HG03342 (cell line): ENCODE measurements around the gene PLCB2.

Experiments
- ATAC-seq: cut with Tn5 transposase; IDR thresholded peaks from one replicate; pipeline ENCODE4 v1.9.1; 2021; ENCODE audit warnings: mild to moderate bottlenecking, moderate library complexity; ENCODE audit not compliant: unreplicated experiment

The PLCB2 gene

DNA sequence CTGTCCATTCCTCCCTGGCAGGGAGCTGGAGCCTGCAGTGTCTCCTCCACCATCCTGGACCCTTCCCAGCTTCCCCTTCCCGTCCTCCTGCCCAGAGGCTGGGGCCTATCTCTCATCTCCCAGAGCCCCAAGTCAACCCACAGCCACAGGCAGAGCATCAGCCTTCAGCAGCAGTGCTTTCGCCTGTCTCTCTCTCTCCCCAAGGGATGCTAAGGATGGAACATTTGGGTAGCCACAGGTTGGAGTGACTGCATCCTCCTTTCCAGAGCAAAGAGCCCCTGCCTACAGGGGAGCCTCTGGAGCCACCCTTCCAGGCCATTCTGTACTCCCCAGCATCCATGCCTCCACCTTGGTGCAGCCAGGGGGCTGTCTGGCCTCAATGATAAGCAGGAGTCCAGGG, 4.2 kb downstream of the PLCB2 start:
- no peak for ATAC-seq

DNA sequence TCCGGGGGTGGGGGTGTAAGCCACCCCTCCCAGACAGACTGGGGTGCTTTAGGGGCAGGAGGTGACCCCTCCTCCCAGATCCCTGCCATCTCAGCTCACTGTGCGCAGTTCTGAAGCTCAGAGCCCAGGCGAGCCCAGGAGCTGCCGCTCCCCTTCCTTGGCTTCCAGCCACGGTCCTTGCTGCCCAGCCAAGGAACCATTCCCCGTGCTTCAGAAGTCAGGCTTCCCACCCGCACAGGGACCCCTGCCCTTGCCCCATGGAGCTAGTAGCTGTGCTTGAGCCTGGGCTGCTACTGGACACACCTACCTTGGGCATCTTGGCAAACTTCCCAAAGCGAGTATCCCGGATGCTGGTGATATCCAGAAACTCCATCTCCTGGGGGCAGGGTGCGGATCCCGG, 4.8 kb downstream of the PLCB2 start:
- no peak for ATAC-seq

DNA sequence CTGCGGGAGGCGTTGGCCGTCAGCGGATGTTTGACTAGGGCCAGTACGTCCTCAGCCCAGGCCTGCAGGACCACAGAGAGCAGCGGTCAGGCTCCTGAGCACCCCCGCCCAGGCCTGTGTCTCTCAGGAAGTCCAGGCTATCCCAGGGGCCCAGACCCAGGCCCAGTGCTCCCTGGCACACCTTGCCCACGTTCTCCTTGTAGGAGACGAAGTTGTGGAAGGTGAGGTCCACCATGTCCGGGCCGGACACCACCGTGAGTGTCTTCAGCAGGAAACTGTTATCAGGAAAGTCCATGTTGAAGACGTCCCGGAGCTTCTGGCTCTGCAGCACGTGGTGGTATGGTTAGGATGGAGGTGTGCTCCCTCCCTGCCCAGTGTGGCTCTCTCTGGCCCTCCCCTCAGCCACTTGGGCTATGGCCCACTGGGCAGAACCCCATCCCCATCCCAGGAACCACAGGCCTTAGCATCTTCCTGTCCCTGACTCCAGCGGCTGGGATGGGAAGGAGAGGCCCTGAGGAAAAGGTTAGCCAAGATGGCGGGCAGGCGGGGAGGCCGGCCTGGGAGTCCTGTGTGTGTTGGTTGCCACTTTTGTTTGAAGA, 5.3 kb downstream of the PLCB2 start:
- no peak for ATAC-seq

DNA sequence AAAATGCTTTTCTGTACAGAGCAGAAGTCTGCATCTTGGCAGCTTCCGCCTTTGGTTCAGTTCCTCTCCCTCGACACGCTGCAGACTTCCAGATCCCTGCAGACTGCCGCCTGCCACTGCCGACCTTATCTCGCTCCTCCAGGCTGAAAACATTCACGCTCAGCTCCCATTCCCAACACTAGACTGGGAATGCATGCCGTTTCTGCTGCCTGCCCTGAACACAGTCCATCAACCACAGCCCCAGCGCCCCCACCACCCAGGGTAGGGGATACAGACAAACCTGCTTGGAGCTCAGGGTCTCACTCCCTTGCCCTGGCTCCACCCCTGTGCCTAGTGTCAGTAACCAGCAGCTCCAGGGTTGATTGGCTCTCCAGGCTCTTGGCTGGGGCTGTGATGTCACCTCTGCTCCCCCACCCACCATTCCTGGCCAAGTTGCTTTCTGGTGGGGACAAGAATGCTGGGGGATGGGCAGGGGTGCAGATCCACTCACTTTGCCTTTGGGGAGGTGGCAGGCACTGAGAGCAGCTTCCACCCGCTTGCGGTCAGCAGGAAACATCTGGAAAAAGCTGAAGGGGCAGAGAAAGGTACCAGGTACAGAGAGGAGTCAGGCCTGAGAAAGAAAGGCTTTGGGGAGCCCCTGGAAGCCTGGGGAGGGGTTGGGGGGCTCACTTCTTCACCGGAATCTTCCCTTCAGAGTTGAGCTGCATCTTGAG, 6.1 kb downstream of the PLCB2 start:
- no peak for ATAC-seq

DNA sequence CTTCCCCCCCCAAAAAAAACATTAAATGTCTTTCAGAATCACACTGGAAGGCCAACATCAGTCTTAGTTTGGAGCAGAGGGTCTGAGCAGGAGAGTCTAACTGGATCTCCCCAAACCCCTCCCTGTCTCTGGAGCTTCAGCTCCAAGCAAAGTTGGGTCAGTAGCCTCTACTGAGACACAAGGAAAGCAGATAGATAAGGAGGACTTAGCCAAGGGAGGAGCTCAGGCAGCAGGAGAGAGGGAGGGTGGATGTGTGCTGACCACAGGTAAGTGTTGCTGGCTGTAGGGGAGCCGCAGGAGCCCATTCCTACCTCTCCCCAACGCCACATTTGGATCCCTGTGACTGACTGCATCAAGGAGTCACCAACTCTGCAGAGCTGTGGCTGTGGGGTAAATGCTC, 7.0 kb downstream of the PLCB2 start:
- ATAC-seq: no peak

DNA sequence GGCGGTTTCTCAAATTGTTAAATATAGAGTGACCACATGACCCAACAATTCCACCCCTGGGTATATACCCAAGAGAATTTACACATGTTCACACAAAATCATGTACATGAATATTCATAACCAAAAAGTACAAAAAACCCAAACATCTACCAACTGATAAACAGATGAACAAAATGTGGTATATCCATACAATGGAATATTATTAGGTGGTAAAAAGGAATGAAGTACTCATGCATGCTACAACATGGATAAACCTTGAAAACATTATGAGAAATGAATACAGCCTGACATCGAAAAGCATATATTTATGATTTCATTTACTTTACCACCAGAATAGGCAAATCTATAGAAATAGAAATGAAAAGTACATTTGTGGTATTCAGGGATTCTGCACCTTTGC, 7.4 kb downstream of the PLCB2 start:
- ATAC-seq: no peak

DNA sequence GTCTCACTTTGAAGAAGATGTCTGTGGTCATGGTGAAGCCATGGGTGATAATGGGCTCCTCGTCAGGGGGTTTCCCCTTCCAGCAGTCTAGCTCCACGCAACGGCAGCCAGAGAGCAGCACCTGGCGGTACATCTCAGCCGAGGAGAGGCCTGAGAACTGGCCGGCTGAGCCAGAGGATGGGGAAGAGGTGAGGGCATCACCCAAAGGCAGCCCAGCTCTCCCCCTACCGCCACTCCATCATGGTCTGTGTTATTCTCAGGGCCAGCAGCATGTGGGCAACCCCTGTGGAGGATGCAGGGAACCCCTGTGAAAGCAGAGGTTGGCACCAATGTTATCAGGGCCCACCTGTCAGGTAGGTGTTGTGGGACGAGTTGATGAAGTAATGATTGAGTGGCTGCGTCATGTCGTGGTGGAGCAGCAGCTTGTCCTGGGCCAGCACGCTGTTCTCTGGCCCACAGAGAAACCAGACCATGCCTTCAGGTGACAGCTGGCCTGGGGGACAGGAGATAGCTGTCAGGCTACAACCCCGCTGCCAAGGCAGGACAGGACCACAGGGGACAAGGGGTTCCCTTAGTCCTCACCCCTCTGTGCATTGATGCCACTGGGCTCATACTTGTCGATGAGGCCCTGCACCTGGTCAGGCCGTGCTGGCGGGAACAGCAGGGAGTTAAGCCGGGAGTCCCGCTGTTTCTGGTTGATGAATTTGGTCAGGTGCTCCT, 9.4 kb downstream of the PLCB2 start:
- no peak for ATAC-seq

DNA sequence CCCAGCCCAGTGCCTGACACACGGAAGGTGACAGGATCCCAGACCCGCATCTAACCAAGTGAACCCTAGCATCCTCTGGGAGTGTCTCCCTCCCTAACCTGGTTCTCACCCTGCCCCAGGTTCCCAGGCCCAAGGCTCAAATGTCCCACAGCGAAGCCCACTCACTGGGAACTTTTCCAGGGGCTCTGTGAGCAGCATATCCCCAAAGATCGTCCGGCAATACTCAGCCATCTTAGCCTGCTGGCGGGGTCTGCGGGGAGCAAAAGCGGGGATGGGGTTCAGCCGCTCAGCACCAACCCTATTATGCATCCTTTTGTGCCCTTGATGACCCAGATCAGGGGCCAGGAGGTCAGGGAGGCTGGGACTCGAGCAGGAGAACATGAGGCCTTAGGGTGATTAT, 10.4 kb downstream of the PLCB2 start:
- ATAC-seq: no peak

DNA sequence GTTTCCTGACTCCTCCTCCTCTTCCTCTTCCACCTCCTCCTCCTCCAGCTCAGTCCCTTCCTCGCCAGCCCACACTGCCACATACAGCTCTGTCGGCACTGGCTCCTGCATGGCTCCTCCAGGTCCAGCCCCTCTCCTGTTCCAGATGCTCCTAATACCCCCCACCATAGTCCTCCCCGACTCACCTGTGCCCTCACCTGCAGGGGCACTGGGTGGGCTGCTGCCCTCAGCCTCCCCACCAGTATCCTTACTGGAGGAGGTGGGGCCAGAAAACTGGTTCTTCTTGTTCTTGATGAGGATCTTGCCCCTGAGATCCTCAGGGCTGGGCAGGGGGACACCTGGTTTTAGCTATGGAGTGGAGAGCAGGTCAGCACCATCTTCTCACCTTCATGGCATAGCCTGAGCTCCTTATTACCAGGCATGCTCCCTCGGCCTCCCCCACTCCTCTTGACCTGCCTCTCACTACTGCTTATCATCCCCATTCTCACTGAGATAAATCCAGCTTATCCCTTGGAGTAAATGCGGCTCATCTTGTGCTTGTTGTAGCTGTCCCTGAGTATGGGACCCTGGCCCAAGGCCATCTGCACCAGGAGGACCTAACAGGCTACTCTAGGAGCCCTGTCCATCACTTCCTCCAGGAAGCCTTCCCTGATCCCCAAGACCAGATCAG, 11.0 kb downstream of the PLCB2 start:
- ATAC-seq: no peak

DNA sequence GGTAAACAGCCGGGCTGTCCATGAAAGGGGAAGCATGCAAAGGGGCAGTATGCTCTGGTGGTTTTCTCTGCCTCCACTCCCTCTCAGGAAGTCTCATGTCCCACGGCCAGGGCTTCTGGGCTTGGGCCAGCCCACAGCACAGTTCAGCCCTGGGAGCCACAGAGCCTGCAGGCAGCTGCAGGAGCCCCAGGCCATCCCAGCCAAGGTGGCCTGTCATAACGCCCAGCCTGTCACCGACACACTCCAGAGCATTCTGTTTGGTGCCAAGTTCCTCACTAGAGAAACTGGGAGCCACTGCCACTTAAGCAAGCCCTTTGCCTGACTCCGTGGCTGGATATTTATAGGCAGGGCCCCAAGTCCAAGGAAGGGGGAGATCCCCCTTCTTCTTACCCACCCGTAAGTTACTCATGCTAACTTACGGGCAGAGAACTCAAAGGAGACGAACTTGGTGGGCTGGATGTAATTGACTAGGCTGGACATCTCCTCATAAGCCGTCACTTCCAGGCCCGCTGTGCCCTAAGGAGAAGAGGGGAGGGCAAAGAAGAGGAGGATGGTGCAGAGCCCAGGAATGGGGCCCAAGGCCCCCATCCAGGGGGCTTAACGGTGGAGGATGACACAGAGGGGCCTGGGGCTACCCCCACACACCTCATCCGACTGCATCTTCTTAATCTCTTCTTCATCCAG, 11.7 kb downstream of the PLCB2 start:
- no peak for ATAC-seq

DNA sequence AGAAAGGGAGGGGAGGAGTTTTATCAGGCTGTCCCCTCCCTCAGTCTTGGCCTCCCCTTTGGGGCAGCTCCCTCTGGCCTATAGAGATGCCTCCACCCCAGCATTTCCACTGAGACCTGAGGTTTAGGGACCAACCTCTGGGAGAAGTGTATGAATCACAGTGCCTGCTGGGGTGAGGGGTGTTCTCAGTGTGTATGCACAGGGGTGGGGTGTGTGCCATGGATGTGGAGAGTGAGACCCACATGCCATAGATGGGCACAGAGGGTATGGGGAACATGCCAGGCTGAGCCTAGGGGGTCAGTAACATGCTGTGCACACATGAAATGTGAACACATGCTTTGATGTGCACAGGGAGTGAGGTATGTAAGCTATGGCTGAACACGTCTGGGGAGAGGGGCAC, 12.4 kb downstream of the PLCB2 start:
- ATAC-seq: no peak

DNA sequence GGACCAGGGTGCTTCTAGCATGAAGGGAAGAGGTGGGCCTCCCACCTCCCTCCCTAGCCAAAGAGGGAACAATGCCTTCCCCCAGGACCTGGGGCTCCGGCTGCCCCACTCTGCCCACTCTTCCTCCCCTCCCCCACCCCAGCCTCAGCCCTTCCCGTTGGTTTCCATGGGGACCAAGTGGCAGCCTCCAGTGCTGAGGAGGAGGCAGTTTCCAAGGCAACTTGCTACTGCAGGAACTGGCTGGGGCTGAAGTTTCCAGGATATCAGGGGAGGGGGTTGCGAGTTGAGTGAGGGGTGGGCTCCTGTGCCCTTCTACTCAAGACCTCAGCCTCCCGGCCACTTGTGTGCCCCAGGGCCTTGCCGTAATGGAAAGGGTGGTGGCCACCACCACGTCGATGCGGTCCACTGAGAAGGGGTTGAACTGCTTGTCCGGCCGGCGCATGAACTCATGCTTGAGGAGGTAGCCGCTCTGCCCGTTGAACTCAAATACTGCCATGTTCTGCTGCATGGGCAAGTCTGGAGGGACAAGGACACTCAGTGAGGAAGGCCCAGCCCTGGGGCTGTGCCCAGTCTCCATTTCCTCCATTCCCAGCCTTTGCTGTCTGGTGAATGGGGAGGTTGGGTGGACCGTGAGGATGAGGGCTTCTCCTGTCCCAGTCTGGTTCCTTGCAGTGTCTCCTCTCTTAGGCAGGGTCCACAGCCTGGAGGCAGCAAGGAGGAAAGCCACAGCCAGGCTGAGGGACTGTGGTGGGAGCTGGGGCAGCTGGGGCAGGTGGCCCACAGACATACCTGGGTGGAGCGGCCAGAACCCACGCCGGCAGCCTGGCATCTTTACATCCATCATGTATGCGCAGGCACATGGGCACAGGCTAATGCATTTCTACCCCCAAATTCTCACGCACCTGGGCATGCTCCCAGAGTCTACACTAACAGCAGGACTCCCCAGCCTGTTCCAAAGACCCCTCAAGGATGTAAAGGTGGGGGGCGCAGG, 13.5 kb downstream of the PLCB2 start:
- no peak for ATAC-seq

DNA sequence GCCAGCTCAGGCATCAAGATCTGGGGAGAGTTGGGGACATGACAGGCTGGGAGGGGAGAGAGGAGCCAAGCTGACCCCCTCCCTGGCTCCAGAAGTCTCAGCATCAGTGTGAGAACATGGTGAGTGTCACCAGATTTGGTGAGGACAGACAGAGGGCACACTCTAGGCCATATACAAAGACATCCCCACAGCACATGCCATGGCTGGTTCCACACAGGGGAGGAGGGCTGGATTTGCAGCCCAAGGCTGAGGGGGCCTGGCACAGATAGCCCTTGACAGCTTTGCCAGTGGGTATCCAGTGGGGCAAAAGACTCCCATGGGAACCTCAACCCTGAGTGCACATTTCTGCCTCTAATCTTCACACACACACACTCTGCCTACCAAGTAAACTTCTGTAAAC, 14.7 kb downstream of the PLCB2 start:
- no peak for ATAC-seq

DNA sequence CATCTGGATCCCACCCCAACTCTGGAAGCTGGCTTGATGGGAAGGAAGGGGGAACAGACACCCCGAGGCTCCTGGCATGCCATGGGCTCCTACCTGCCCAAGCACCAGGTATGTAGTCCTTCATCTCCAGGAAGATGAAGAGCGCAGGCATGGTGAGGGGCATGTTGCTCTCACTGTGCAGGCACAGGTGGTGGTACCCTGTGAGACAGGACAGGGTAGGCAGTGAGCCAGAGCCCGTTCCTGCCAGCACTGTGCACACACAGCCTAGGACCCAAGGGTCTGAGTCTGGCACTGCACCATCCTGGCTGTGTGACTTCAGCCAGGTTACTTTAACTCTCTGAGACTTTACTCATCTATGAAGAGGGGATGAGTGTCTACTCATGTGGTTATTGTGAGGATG, 15.5 kb downstream of the PLCB2 start:
- ATAC-seq: no peak

DNA sequence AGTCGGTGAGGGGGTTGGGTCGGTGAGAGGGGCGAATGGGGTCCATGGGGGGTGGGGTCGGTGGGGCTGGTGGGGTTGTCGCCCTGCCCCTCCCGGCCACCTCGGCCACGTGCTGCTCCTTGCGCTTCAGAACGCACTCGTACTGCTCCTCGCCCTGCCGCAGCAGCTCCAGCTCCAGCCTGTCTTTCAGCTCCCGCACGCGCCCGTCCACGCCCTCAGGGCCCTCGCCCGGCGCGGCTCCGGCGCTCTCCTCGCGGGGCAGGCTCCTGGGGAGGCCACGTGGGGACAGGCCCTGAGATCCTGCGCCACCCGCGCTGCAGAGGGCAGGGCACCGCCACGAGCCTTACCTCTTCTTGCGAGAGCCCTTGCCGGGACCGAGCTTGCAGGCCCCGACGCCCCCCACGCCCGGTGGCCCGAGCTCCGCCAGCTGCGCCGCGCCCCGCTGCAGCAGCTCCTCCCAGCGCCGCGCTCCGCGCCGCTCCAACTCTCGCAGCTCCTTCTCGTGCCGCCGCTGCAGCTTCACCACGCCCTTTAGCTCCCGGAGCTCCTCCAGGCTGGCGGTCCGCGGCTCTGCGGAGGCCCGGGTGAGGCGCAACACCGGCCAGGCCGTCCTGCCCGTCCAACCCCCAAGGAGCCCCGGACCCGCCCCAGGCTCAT, 16.7 kb downstream of the PLCB2 start:
- no peak for ATAC-seq

DNA sequence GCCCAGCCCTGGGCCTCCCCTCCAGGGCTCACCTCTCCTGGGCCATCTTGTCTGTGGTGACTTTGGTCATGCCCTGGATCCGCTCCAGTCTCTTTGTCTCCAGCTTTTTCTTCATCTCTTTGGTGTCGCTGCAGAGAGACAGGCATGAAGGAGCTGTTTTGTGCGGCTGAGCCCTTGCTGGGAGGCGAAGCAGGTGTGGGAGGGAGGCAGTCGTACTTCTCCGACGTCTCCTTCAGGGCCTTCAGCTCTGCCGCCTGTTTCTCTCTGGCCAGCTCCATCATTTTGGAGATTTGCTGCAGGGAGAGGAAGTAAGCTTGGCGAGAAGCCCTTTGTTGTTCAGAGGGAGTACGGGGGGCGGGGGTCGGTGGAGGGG, 17.2 kb downstream of the PLCB2 start:
- no peak for ATAC-seq

DNA sequence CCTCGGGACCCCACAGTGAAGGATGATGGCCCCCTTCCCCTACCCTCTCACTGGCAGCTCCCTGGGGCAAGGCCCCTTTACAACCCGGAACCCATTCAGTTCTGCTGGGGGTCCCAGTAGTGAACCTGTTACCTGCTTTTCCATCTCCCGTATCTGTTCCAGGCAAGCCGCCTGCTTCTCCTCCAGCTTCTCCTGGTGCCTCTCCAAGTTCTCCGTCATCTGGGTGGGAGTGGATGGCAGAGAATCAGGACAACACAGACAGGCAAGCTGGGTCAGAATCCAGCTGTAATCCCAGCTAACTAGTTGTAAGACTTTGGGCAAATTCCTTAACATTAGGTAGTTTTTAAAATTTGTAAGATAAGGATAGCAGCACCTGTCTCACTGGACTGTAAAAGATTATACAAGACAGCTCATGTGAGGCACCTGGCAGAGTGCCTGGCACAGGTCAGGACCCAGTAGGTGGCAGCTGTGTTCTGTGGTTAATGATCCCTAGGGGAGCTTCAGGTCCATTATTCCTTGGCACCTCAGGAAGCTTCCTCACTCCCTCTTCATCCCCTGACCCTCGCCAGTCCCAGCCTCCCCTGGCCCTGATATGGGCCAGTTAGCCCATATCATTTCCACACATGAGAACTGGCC, 18.5 kb downstream of the PLCB2 start:
- ATAC-seq: no peak

DNA sequence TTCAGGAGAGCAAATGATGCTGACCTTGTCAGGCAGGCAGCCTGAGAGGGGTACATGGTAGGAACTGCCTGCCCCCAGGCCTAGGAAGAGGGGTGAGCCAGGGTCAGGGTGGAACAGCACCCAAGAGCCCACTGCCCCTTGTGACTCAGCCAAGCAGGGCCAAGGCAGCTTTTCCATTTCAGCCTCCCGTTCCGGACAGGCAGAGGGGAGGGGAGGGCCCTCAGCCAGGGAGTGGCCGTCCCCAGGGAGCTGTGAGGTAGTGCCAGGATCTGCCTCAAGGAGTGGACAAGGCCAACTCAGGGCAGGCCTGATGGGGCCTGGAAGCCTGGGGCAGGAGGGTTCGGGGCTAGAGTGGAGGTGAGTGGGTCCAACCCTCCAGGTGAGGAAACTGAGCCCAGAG, 19.8 kb downstream of the PLCB2 start:
- ATAC-seq: no peak

DNA sequence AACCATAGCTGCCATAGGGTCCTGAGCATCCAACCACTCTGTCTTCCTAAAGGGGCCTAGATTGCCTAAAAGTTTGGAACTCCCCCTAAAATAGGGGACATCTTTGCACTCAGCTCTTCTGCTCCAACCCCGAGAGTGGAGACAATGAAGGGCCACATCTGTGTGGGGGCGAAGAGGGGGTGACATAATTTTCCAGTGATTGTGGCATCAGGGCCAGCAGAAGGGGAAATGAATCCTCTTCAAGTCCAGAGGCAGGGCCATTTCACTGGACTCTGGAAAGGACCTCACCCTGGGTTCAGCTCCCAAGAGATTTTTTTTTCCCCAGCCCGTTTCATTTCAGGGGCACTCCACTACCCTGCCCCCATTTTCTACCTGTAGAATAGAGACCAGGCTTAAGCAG, 20.2 kb downstream of the PLCB2 start:
- no peak for ATAC-seq
